Endothelial cell of umbilical vein (primary cell): Measurements from ENCODE around the gene UNCX. TPM values are rescaled to one million over a fixed set of nuclear protein-coding genes. Genes with fewer than 3 reads are reported as not detected.

Experiments used
- BruUV-seq: library from RNA; stranded (reverse); fragments of 400-500 nt; replicated peaks from 2 replicates; lab custom pipeline; 2021; lab: Mats Ljungman, UMichigan
- CTCF ChIA-PET: fragments of 300-600, 350-600 bp; sonication (Branson Sonifier 250); formaldehyde crosslinking; loops from one replicate; lab custom pipeline; 2021; ENCODE audit warnings: antibody characterized with exemption, inconsistent platforms; lab: Charles Lee
- POLR2A ChIA-PET: fragments of 300-600, 350-600 bp; sonication (Branson Sonifier 250); formaldehyde crosslinking; loops from one replicate; lab custom pipeline; 2021; ENCODE audit warnings: antibody characterized with exemption, inconsistent platforms; lab: Charles Lee
- DNase-seq: peaks from one replicate; pipeline ENCODE4 v3.0.0-alpha.2; 2011; ENCODE audit warnings: low read depth, low spot score
- FAIRE-seq: peaks from 2 replicates; lab custom pipeline; 2011; peaks lifted over from hg19 to GRCh38; lab: Jason Lieb, UNC
- H2AFZ ChIP-seq: 2 replicates; pipeline ENCODE4 v1.6.0; 2012; ENCODE audit warnings: low read depth, low read length, control low read depth, inconsistent platforms
- H3K27ac ChIP-seq: 2 replicates; pipeline ENCODE4 v1.5.1; 2011; ENCODE audit warnings: low read depth, mild to moderate bottlenecking, control low read depth, low read length, moderate library complexity; ENCODE audit not compliant: insufficient read depth
- H3K27me3 ChIP-seq, 2 experiments: 2 replicates each; pipeline versions ENCODE4 v1.6.0 to v1.6.1; 2011; ENCODE audit warnings: low read length in 2 of 2, mixed read lengths in 1 of 2; ENCODE audit not compliant: control insufficient read depth in 2 of 2, insufficient read depth in 2 of 2
- H3K36me3 ChIP-seq, 2 experiments: 2 replicates in 1 of 2; 3 replicates in 1 of 2; pipeline ENCODE4 v1.5.1; 2011; ENCODE audit warnings: low read length in 2 of 2, mild to moderate bottlenecking in 1 of 2, moderate library complexity in 1 of 2; ENCODE audit not compliant: control insufficient read depth in 2 of 2, insufficient read depth in 2 of 2; ENCODE audit errors: extremely low read depth in 1 of 2
- H3K4me1 ChIP-seq: 3 replicates; pipeline ENCODE4 v1.5.1; 2011; ENCODE audit warnings: mild to moderate bottlenecking, low read length; ENCODE audit not compliant: control insufficient read depth, insufficient read depth; ENCODE audit errors: extremely low read depth
- H3K4me2 ChIP-seq: 2 replicates; pipeline ENCODE4 v1.6.1; 2011; ENCODE audit warnings: low read length, control low read depth, mixed read lengths; ENCODE audit not compliant: insufficient read depth
- H3K4me3 ChIP-seq, 3 experiments: fragments of 200-600 bp in 1 of 3; sonication (generic), shearing (Covaris generic) in 1 of 3; replicated peaks in 1 of 3; 2 replicates each; pipeline ENCODE4 v1.5.1; 2011 to 2016; ENCODE audit warnings: control low read depth in 3 of 3, low read length in 3 of 3, mild to moderate bottlenecking in 2 of 3, inconsistent platforms in 1 of 3, low read depth in 1 of 3, moderate library complexity in 1 of 3; ENCODE audit not compliant: insufficient read depth in 1 of 3
- H3K79me2 ChIP-seq: 2 replicates; pipeline ENCODE4 v1.6.0; 2012; ENCODE audit warnings: low read length, inconsistent platforms; ENCODE audit not compliant: control insufficient read depth, insufficient read depth
- H3K9ac ChIP-seq: replicated peaks from 2 replicates; pipeline ENCODE3; 2011; ENCODE audit warnings: low read length, control low read depth; ENCODE audit not compliant: insufficient read depth; ENCODE audit errors: extremely low read depth
- H3K9me1 ChIP-seq: replicated peaks from 3 replicates; pipeline ENCODE4 v1.6.0; 2011; ENCODE audit warnings: mild to moderate bottlenecking, low read length; ENCODE audit not compliant: control insufficient read depth, insufficient read depth; ENCODE audit errors: extremely low read depth
- H3K9me3 ChIP-seq: replicated peaks from 2 replicates; pipeline ENCODE4 v1.5.1; 2012; ENCODE audit warnings: low read length, inconsistent platforms; ENCODE audit not compliant: control insufficient read depth, insufficient read depth
- H4K20me1 ChIP-seq: replicated peaks from 2 replicates; pipeline ENCODE3; 2011; ENCODE audit warnings: mild to moderate bottlenecking, low read length; ENCODE audit not compliant: control insufficient read depth, insufficient read depth; ENCODE audit errors: extremely low read depth
- EZH2 ChIP-seq: IDR thresholded peaks from 2 replicates; pipeline ENCODE4 v1.6.1; 2012; ENCODE audit warnings: borderline replicate concordance, low read depth, mild to moderate bottlenecking, moderate library complexity, low read length, inconsistent platforms; ENCODE audit not compliant: severe bottlenecking
- FOS ChIP-seq: IDR thresholded peaks from 2 replicates; pipeline ENCODE4 v1.6.1; 2011; ENCODE audit warnings: mild to moderate bottlenecking, low read length, moderate library complexity, borderline replicate concordance; ENCODE audit not compliant: insufficient read depth
- GATA2 ChIP-seq: IDR thresholded peaks from 2 replicates; pipeline ENCODE4 v1.7.0; 2011; ENCODE audit warnings: low read depth, mild to moderate bottlenecking, moderate library complexity, mixed read lengths, low read length; ENCODE audit not compliant: insufficient read length, insufficient read depth
- JUN ChIP-seq: IDR thresholded peaks from 2 replicates; pipeline ENCODE4 v1.6.1; 2011; ENCODE audit warnings: borderline replicate concordance, low read depth; ENCODE audit not compliant: insufficient read length, insufficient read depth
- MYC ChIP-seq: IDR thresholded peaks from one replicate; pipeline ENCODE4 v1.6.1; 2011; ENCODE audit warnings: mild to moderate bottlenecking, low read depth, low read length
- POLR2A ChIP-seq: IDR thresholded peaks from 2 replicates; pipeline ENCODE4 v1.6.1; 2012; ENCODE audit warnings: low read depth, mild to moderate bottlenecking, control low read depth, low read length
- POLR2AphosphoS5 ChIP-seq: IDR thresholded peaks from 2 replicates; pipeline ENCODE4 v1.6.1; 2012; ENCODE audit warnings: low read depth, mild to moderate bottlenecking, control low read depth, low read length, moderate library complexity; ENCODE audit not compliant: insufficient read depth
- dilution Hi-C: fragments of 300-500 bp; cut with MboI; formaldehyde crosslinking; loops from one replicate; pipeline ENCODE4 v1.15.0; 2019; ENCODE audit warnings: low sequenced_read_pairs; ENCODE audit not compliant: extremely low pct_ligation_motif_present
- intact Hi-C: fragments of 100-400 bp; cut with micrococcal nuclease; formaldehyde crosslinking; loops from one replicate; pipeline ENCODE4 v1.10.0; 2022
- polyA plus RNA-seq, 4 experiments: library from polyadenylated mRNA; depleted of rRNA in 3 of 4; stranded (reverse) in 3 of 4; unstranded in 1 of 4; fragments of >200 nt; gene quantifications; 2 replicates each; pipeline versions ENCODE4 v1.2.1 to v1.2.3, GENCODE V29; 2011 to 2012; ENCODE audit warnings: missing spikeins in 1 of 4
- total RNA-seq: library from RNA; stranded (reverse); gene quantifications from 2 replicates; pipeline ENCODE4 v1.2.3, GENCODE V29; 2021
- TF ChIP-seq, protein P1 (sequence below): IDR thresholded peaks from 2 replicates; pipeline ENCODE4 v1.6.1; 2011; ENCODE audit not compliant: insufficient read depth, insufficient read length
- TF ChIP-seq, protein P2 (sequence below), 2 donors: IDR thresholded peaks; 1 replicate in 1 of 2; 2 replicates in 1 of 2; pipeline ENCODE4 v1.5.1; 2011; ENCODE audit warnings: low read length in 2 of 2, mild to moderate bottlenecking in 2 of 2, moderate library complexity in 2 of 2, control low read depth in 1 of 2, inconsistent platforms in 1 of 2, low read depth in 1 of 2; ENCODE audit not compliant: insufficient read depth in 1 of 2; ENCODE audit errors: extremely low read depth in 1 of 2

Gene UNCX
- total and polyA plus RNA-seq, 2 donors (not counting 3 experiments of a cell fraction or from before 2014, with no cell fraction given) = not detected

DNA sequence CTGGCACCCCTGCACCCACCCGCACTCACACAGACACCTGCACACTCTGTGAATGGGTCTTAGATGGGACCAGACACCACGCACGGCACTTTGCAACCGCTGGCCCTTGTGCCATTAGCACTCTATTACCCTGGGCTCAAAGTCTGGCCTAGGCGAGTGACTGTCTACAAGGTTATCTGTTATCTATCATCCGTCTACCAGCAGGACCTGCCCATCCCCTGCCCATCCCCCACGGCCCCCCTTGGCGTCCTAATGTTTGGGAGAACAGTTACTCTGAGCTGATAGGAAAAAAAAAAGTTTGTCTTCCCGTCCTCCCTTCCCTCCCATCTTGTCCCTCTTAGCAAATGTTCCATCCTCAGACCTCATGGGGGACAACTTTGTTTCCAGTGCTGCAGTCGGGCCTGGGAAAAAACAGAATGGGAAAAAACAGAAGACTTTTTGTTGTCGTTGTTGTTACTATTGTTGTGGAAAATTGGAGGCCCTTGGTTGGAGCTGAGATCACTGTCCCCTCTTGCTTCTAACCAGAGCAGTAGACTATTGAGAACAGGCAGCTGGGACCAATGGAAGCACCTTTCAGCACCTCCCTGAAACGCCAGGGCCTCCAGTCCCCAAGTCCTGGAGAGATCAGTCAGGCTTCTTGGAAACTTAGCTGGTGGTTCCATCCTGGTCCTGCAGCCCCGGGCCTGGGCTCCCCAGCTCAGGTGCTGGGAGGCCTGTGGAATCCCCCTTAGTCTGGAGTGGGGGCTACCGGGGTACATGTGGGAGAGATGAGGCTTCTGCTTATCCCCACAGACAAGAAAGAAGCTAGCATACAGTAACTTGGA is 12.2 kb downstream of the UNCX start:
- H3K79me2 ChIP-seq = no peaks in the 10 kb centered on the region
- no peaks in the 10 kb centered on the region for H3K9me3 ChIP-seq
- H3K4me2 ChIP-seq = no peak overlapping the region
- intact Hi-C loops = no loop called here
- H2AFZ ChIP-seq = no peak overlapping the region
- no peaks in the 10 kb centered on the region for H3K36me3 ChIP-seq
- no peak overlapping the region for H3K27ac ChIP-seq
- no peaks in the 10 kb centered on the region for H3K4me1 ChIP-seq
- H3K9ac ChIP-seq = no peak overlapping the region
- CTCF ChIA-PET = interaction anchor here (1.3 kb wide), 2 partner anchors 8 to 159 kb away, joined by 3 read pairs; no protein-coding TSS in a partner anchor
- FAIRE-seq (no peak), DNase-seq (no peak)
- H3K27me3 ChIP-seq = peaks cover 77 to 93% of the 10 kb centered on the region in 2 experiments
- H3K4me3 ChIP-seq = no peak overlapping the region
- no peaks in the 10 kb centered on the region for H3K9me1 ChIP-seq
- BruUV-seq = no TSS peak
- dilution Hi-C loops = no loop called here
- POLR2A ChIA-PET = no interaction called here
- peaks cover 3% of the 10 kb centered on the region for H4K20me1 ChIP-seq
- TF ChIP-seq JUN = no peak
- no peak for TF ChIP-seq POLR2A
- TF ChIP-seq, protein P1, sequence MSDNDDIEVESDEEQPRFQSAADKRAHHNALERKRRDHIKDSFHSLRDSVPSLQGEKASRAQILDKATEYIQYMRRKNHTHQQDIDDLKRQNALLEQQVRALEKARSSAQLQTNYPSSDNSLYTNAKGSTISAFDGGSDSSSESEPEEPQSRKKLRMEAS = no peak
- TF ChIP-seq EZH2 = no peak
- TF ChIP-seq, protein P2, sequence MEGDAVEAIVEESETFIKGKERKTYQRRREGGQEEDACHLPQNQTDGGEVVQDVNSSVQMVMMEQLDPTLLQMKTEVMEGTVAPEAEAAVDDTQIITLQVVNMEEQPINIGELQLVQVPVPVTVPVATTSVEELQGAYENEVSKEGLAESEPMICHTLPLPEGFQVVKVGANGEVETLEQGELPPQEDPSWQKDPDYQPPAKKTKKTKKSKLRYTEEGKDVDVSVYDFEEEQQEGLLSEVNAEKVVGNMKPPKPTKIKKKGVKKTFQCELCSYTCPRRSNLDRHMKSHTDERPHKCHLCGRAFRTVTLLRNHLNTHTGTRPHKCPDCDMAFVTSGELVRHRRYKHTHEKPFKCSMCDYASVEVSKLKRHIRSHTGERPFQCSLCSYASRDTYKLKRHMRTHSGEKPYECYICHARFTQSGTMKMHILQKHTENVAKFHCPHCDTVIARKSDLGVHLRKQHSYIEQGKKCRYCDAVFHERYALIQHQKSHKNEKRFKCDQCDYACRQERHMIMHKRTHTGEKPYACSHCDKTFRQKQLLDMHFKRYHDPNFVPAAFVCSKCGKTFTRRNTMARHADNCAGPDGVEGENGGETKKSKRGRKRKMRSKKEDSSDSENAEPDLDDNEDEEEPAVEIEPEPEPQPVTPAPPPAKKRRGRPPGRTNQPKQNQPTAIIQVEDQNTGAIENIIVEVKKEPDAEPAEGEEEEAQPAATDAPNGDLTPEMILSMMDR (IDR thresholded peaks at IDR 0.05; ENCODE audit: extremely low read depth in 1 of 2, insufficient read depth in 1 of 2, low read depth in 1 of 2, low read length in 2 of 2) = no peak
- no peak for TF ChIP-seq GATA2
- no peak for TF ChIP-seq POLR2AphosphoS5
- TF ChIP-seq FOS = no peak
- no peak for TF ChIP-seq MYC
